MCF 10A (cell line): Measurements from ENCODE around the gene ZFP62. TPM values are rescaled to one million over a fixed set of nuclear protein-coding genes. Genes with fewer than 3 reads are reported as not detected.

Source experiments
- BruUV-seq: library from RNA; stranded (reverse); fragments of 400-500 nt; replicated peaks from 2 replicates; lab custom pipeline; 2021; lab: Mats Ljungman, UMichigan
- CTCF ChIA-PET: fragments of 300-600 bp; sonication (Branson Sonifier 250); formaldehyde crosslinking; extraction: SDS; loops from one replicate; lab custom pipeline; 2021; ENCODE audit warnings: antibody characterized with exemption, inconsistent platforms; lab: Yijun Ruan, JAX
- POLR2A ChIA-PET: fragments of 300-600, 350-650 bp; sonication (Branson Sonifier 250); formaldehyde crosslinking; extraction: SDS; loops from one replicate; lab custom pipeline; 2020; ENCODE audit warnings: antibody characterized with exemption, inconsistent platforms; lab: Yijun Ruan, JAX
- DNase-seq: peaks from one replicate; pipeline ENCODE4 v3.0.0-alpha.2; 2018; ENCODE audit not compliant: unreplicated experiment
- H3K27ac Mint-ChIP-seq: one replicate; pipeline ENCODE4 v1.8.0; 2022; ENCODE audit warnings: mild to moderate bottlenecking, low read depth, mixed read lengths; ENCODE audit not compliant: unreplicated experiment
- H3K27me3 Mint-ChIP-seq: one replicate; pipeline ENCODE4 v1.8.0; 2022; ENCODE audit warnings: mixed read lengths; ENCODE audit not compliant: insufficient read depth, unreplicated experiment
- H3K36me3 Mint-ChIP-seq: one replicate; pipeline ENCODE4 v1.8.0; 2022; ENCODE audit warnings: mild to moderate bottlenecking, moderate library complexity, mixed read lengths; ENCODE audit not compliant: insufficient read depth, unreplicated experiment
- H3K4me1 Mint-ChIP-seq: one replicate; pipeline ENCODE4 v1.8.0; 2022; ENCODE audit warnings: mixed read lengths; ENCODE audit not compliant: insufficient read depth, unreplicated experiment
- H3K4me3 Mint-ChIP-seq: one replicate; pipeline ENCODE4 v1.8.0; 2022; ENCODE audit warnings: mild to moderate bottlenecking, moderate library complexity, mixed read lengths; ENCODE audit not compliant: unreplicated experiment
- H3K9me3 Mint-ChIP-seq: one replicate; pipeline ENCODE4 v1.8.0; 2022; ENCODE audit warnings: mixed read lengths; ENCODE audit not compliant: unreplicated experiment
- intact Hi-C: fragments of 100-400 bp; cut with micrococcal nuclease; formaldehyde crosslinking; loops from 2 replicates; pipeline ENCODE4 v1.14.1; 2022
- total RNA-seq: library from RNA; stranded (reverse); gene quantifications from 2 replicates; pipeline ENCODE4 v1.2.3, GENCODE V29; 2022
- TF ChIP-seq, protein P1 (sequence below): fragments of 200-600 bp; IDR thresholded peaks from one replicate; pipeline ENCODE4 v1.8.0; 2022; ENCODE audit warnings: antibody characterized with exemption, mild to moderate bottlenecking; ENCODE audit not compliant: unreplicated experiment

The ZFP62 gene
- total RNA-seq, 1 experiment from 2014 or later = 31.2 TPM

- TF ChIP-seq, protein P1, sequence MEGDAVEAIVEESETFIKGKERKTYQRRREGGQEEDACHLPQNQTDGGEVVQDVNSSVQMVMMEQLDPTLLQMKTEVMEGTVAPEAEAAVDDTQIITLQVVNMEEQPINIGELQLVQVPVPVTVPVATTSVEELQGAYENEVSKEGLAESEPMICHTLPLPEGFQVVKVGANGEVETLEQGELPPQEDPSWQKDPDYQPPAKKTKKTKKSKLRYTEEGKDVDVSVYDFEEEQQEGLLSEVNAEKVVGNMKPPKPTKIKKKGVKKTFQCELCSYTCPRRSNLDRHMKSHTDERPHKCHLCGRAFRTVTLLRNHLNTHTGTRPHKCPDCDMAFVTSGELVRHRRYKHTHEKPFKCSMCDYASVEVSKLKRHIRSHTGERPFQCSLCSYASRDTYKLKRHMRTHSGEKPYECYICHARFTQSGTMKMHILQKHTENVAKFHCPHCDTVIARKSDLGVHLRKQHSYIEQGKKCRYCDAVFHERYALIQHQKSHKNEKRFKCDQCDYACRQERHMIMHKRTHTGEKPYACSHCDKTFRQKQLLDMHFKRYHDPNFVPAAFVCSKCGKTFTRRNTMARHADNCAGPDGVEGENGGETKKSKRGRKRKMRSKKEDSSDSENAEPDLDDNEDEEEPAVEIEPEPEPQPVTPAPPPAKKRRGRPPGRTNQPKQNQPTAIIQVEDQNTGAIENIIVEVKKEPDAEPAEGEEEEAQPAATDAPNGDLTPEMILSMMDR = no peak
- Mint-ChIP-seq H3K4me3 (no peak overlapping the region), H3K9me3 (peaks cover 54% of the 10 kb centered on the region), H3K27ac (no peak overlapping the region), H3K36me3 (peaks cover 94% of the 10 kb centered on the region), H3K4me1 (peaks cover 4% of the 10 kb centered on the region), H3K27me3 (no peaks in the 10 kb centered on the region)
- POLR2A ChIA-PET = interaction anchor here (0.7 to 1.1 kb wide), 3 partner anchors 11 to 394 kb away, joined by 3 to 4 read pairs (median 3); no protein-coding TSS in a partner anchor
- CTCF ChIA-PET = interaction anchor here (0.6 kb wide), 1 partner anchor 72 kb away, joined by 3 read pairs; no protein-coding TSS in a partner anchor
- no TSS peak for BruUV-seq
- intact Hi-C loops = no loop called here
- DNase-seq = no peak
Measured at GRCh38 chr5:180852495-180852894, 8.6 kb downstream of the ZFP62 start.

- intact Hi-C loops = no loop called here
- ChIA-PET CTCF (interaction anchor here (0.5 to 1.2 kb wide), 5 partner anchors 10 to 324 kb away, joined by 3 to 4 read pairs (median 3); no protein-coding TSS in a partner anchor), POLR2A (interaction anchor here (0.9 to 1.3 kb wide), 4 partner anchors 10 to 41 kb away, joined by 3 to 4 read pairs (median 4); no protein-coding TSS in a partner anchor)
- BruUV-seq = TSS peak; percentile 13
- TF ChIP-seq, protein P1 = no peak
- H3K36me3 Mint-ChIP-seq = peaks cover 79% of the 10 kb centered on the region
- peaks cover 55% of the 10 kb centered on the region for H3K9me3 Mint-ChIP-seq
- H3K27me3 Mint-ChIP-seq = no peaks in the 10 kb centered on the region
- H3K4me1 Mint-ChIP-seq = peaks cover 4% of the 10 kb centered on the region
- H3K4me3 Mint-ChIP-seq = no peak overlapping the region
- no peak for DNase-seq
- H3K27ac Mint-ChIP-seq = no peak overlapping the region
Measured at GRCh38 chr5:180850434-180851078, 10.5 kb downstream of the ZFP62 start.

- H3K9me3 Mint-ChIP-seq = peaks cover 49% of the 10 kb centered on the region
- H3K4me3 Mint-ChIP-seq = no peak overlapping the region
- intact Hi-C loops = no loop called here
- no peak overlapping the region for H3K27ac Mint-ChIP-seq
- TF ChIP-seq, protein P1 = no peak
- BruUV-seq = no TSS peak
- H3K36me3 Mint-ChIP-seq = peaks cover 71% of the 10 kb centered on the region
- ChIA-PET POLR2A (interaction anchor here (1.2 to 1.3 kb wide), 2 partner anchors 39 to 41 kb away, joined by 3 to 4 read pairs; no protein-coding TSS in a partner anchor), CTCF (interaction anchor here (0.8 to 1.2 kb wide), 4 partner anchors 11 to 324 kb away, joined by 3 to 4 read pairs (median 3); no protein-coding TSS in a partner anchor)
- H3K4me1 Mint-ChIP-seq = peaks cover 4% of the 10 kb centered on the region
- H3K27me3 Mint-ChIP-seq = no peaks in the 10 kb centered on the region
- no peak for DNase-seq
Measured at GRCh38 chr5:180849827-180850226, 11.2 kb downstream of the ZFP62 start.

DNA sequence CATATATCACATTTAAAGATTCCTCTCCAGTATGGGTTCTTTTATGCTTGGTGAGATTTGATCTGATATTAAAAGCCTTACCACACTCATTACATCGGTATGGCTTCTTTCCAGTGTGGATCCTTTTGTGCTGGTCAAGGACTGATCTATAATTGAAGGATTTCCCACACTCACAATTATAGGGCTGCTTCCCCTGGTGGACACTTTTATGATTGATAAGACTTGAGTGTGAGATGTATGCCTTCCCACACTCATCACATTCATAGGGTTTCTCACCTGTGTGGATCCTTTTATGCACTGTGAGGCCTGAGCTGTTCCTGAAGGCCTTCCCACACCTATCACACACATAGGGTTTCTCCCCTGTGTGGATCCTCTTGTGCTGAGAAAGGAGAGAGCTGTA, 12.2 kb downstream of the ZFP62 start:
- Mint-ChIP-seq H3K9me3 (peaks cover 40% of the 10 kb centered on the region), H3K27ac (no peak overlapping the region), H3K4me3 (no peak overlapping the region), H3K27me3 (no peaks in the 10 kb centered on the region), H3K4me1 (peaks cover 4% of the 10 kb centered on the region), H3K36me3 (peaks cover 62% of the 10 kb centered on the region)
- no TSS peak for BruUV-seq
- ChIA-PET CTCF (no interaction called here), POLR2A (interaction anchor here (1.4 kb wide), 2 partner anchors 9 to 24 kb away, joined by 3 to 4 read pairs; no protein-coding TSS in a partner anchor)
- no peak for DNase-seq
- intact Hi-C loops = no loop called here
- TF ChIP-seq, protein P1 = peak; percentile 10
